Neural progenitor cell (in vitro differentiated cells): ENCODE results near the gene STK25.

Experiments
- EZH2 ChIP-seq: fragments of 200-600 bp; sonication (generic); IDR thresholded peaks from 2 replicates; pipeline ENCODE4 v1.6.1; 2017; ENCODE audit warnings: antibody characterized with exemption, mild to moderate bottlenecking, moderate library complexity
- EZH2phosphoT487 ChIP-seq: fragments of 200-600 bp; sonication (generic); IDR thresholded peaks from 2 replicates; pipeline ENCODE4 v1.6.1; 2017; ENCODE audit warnings: antibody characterized with exemption
- TF ChIP-seq, protein P1 (sequence below): fragments of 200-600 bp; sonication (generic); IDR thresholded peaks from 2 replicates; pipeline ENCODE4 v1.5.1; 2017; ENCODE audit warnings: antibody characterized with exemption, mild to moderate bottlenecking

DNA sequence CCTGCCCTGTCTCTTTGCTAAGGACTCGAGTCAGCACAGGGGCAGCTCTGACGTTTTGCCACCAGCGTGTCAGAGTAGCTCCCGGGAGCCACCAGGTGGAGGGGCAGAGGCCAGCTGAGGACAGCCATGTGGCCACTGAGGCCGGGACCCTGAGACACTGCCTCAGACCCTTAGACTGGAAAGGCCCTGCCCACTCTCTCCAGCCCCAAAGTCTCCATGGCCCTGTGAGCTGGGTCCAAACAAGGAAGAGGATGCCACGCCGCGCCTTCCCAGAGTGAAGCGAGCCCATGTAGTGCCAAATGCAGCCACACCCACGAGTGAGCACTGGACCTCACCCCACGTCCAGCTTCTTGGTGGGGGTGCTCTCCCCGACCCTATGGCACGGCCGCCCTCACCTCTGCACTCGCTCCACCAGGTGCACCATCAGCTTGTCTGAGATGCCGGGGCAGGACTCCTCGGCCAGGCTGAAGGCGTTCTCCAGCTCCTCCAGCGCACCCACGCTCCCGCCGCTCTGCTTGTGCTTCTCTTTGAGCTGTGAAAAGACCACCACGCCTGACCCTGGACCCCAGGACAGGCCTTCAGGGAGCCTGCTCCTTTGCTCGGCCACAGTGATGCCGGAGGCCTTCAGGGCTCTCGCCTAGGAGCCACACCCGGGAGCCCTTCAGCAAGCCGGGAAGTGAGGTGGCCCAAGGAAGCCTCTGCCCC, 12.2 kb downstream of the STK25 start:
- TF ChIP-seq, protein P1, sequence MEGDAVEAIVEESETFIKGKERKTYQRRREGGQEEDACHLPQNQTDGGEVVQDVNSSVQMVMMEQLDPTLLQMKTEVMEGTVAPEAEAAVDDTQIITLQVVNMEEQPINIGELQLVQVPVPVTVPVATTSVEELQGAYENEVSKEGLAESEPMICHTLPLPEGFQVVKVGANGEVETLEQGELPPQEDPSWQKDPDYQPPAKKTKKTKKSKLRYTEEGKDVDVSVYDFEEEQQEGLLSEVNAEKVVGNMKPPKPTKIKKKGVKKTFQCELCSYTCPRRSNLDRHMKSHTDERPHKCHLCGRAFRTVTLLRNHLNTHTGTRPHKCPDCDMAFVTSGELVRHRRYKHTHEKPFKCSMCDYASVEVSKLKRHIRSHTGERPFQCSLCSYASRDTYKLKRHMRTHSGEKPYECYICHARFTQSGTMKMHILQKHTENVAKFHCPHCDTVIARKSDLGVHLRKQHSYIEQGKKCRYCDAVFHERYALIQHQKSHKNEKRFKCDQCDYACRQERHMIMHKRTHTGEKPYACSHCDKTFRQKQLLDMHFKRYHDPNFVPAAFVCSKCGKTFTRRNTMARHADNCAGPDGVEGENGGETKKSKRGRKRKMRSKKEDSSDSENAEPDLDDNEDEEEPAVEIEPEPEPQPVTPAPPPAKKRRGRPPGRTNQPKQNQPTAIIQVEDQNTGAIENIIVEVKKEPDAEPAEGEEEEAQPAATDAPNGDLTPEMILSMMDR: no peak
- TF ChIP-seq EZH2 (no peak), EZH2phosphoT487 (no peak)
